ENCODE measurements around the gene SCAI.

Gene SCAI

DNA sequence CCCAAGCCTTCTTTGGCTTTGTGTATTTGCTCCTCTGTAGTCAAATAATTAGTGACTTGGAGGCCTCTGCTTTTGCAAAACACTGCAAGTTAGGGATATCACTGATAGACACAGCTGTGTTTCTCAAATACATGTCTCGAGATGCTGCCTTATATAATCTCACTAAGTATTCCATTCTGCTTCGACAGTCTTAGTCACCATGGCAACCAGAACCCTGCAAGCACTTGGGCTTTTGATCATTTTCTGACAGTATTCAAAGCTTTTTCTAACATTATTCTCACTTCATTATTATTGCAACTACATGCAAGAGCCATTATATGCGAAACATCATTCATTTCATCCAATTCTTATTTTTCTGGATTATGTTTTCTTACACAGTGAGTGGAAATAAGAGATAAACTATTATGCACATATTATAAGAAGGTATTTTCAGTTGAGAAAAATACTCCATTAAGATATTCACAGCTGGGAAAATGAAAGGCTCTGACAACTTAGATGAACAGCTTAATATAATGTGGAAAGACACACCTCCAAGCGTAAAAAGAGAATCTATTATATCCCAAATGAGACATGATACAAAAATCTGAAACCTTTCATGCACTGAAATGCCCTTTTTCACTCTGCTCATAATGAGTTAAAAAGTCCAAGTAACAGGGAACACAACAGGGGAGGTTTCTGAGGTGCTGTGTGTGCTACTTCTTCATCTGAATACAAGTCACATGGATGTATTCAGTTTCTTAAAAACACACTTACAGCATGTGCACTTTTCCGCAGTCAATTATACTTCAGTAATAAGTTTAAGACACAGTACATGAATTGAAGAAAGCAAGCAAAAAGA is 93.9 kb downstream of the SCAI start:
- TF ChIP-seq ZNF341 (tag by site-specific recombination; IDR thresholded peaks at IDR 0.05; ENCODE audit: low read depth) = no peak
- TF ChIP-seq SALL2 (tag by site-specific recombination; IDR thresholded peaks at IDR 0.05; ENCODE audit: borderline replicate concordance) = no peak
- TF ChIP-seq ZNF558 (tag by site-specific recombination; IDR thresholded peaks at IDR 0.05) = no peak
- TF ChIP-seq, protein P1, sequence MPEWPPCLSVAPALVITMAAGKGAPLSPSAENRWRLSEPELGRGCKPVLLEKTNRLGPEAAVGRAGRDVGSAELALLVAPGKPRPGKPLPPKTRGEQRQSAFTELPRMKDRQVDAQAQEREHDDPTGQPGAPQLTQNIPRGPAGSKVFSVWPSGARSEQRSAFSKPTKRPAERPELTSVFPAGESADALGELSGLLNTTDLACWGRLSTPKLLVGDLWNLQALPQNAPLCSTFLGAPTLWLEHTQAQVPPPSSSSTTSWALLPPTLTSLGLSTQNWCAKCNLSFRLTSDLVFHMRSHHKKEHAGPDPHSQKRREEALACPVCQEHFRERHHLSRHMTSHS (tag by site-specific recombination; IDR thresholded peaks at IDR 0.05) = no peak
- TF ChIP-seq, protein P2, sequence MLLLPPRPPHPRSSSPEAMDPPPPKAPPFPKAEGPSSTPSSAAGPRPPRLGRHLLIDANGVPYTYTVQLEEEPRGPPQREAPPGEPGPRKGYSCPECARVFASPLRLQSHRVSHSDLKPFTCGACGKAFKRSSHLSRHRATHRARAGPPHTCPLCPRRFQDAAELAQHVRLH (tag by site-specific recombination; IDR thresholded peaks at IDR 0.05) = no peak
- TF ChIP-seq ZNF530 (tag by site-specific recombination; IDR thresholded peaks at IDR 0.05; ENCODE audit: low read depth) = no peak
- TF ChIP-seq OVOL3 (tag by site-specific recombination; IDR thresholded peaks at IDR 0.05) = no peak
- no peak for TF ChIP-seq ZXDB (tag by site-specific recombination; IDR thresholded peaks at IDR 0.05)
- TF ChIP-seq, protein P3, sequence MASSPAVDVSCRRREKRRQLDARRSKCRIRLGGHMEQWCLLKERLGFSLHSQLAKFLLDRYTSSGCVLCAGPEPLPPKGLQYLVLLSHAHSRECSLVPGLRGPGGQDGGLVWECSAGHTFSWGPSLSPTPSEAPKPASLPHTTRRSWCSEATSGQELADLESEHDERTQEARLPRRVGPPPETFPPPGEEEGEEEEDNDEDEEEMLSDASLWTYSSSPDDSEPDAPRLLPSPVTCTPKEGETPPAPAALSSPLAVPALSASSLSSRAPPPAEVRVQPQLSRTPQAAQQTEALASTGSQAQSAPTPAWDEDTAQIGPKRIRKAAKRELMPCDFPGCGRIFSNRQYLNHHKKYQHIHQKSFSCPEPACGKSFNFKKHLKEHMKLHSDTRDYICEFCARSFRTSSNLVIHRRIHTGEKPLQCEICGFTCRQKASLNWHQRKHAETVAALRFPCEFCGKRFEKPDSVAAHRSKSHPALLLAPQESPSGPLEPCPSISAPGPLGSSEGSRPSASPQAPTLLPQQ (tag by site-specific recombination; IDR thresholded peaks at IDR 0.05) = no peak
- no peak for TF ChIP-seq ZNF629 (tag by site-specific recombination; IDR thresholded peaks at IDR 0.05)
- TF ChIP-seq TRIM28 (IDR thresholded peaks at IDR 0.05; ENCODE audit: borderline replicate concordance, low read length) = no peak
- TF ChIP-seq ZNF350 (tag by site-specific recombination; IDR thresholded peaks at IDR 0.05) = no peak
- no peak for TF ChIP-seq ZFP3 (tag by site-specific recombination; IDR thresholded peaks at IDR 0.05; ENCODE audit: low read depth)
- TF ChIP-seq ZBTB48 (tag by site-specific recombination; IDR thresholded peaks at IDR 0.05) = no peak
- TF ChIP-seq ZNF571 (tag by site-specific recombination; IDR thresholded peaks at IDR 0.05) = no peak
- TF ChIP-seq, protein P4, sequence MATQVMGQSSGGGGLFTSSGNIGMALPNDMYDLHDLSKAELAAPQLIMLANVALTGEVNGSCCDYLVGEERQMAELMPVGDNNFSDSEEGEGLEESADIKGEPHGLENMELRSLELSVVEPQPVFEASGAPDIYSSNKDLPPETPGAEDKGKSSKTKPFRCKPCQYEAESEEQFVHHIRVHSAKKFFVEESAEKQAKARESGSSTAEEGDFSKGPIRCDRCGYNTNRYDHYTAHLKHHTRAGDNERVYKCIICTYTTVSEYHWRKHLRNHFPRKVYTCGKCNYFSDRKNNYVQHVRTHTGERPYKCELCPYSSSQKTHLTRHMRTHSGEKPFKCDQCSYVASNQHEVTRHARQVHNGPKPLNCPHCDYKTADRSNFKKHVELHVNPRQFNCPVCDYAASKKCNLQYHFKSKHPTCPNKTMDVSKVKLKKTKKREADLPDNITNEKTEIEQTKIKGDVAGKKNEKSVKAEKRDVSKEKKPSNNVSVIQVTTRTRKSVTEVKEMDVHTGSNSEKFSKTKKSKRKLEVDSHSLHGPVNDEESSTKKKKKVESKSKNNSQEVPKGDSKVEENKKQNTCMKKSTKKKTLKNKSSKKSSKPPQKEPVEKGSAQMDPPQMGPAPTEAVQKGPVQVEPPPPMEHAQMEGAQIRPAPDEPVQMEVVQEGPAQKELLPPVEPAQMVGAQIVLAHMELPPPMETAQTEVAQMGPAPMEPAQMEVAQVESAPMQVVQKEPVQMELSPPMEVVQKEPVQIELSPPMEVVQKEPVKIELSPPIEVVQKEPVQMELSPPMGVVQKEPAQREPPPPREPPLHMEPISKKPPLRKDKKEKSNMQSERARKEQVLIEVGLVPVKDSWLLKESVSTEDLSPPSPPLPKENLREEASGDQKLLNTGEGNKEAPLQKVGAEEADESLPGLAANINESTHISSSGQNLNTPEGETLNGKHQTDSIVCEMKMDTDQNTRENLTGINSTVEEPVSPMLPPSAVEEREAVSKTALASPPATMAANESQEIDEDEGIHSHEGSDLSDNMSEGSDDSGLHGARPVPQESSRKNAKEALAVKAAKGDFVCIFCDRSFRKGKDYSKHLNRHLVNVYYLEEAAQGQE (tag by site-specific recombination; IDR thresholded peaks at IDR 0.05) = no peak
- no peak for TF ChIP-seq KLF7 (tag by site-specific recombination; IDR thresholded peaks at IDR 0.05; ENCODE audit: borderline replicate concordance)
- no peak for TF ChIP-seq ZNF664 (tag by site-specific recombination; IDR thresholded peaks at IDR 0.05)
- H3K36me3 ChIP-seq (ENCODE audit: control insufficient read depth in 2 of 2, insufficient read depth in 1 of 2, low read length in 2 of 2) = peaks cover 0 to 9% of the 10 kb centered on the region in 2 experiments; a peak in 2 of 3 replicates
- no peaks in the 10 kb centered on the region for H3K9me3 ChIP-seq (ENCODE audit: control insufficient read depth, insufficient read depth, low read depth, low read length)
- no peak overlapping the region for H3K27ac ChIP-seq (ENCODE audit: extremely low read depth, low read depth, low read length)
- no peak overlapping the region for H3K4me3 ChIP-seq (ENCODE audit: low read depth, low read length)
- POLR2A ChIA-PET = no interaction called here
- H3K4me1 ChIP-seq (ENCODE audit: control insufficient read depth, insufficient read depth, low read length) = no peaks in the 10 kb centered on the region
- CTCF ChIA-PET = interaction anchor here (0.6 to 1.1 kb wide), 3 partner anchors 24 to 272 kb away, joined by 4 to 6 read pairs (median 6); no protein-coding TSS in a partner anchor

DNA sequence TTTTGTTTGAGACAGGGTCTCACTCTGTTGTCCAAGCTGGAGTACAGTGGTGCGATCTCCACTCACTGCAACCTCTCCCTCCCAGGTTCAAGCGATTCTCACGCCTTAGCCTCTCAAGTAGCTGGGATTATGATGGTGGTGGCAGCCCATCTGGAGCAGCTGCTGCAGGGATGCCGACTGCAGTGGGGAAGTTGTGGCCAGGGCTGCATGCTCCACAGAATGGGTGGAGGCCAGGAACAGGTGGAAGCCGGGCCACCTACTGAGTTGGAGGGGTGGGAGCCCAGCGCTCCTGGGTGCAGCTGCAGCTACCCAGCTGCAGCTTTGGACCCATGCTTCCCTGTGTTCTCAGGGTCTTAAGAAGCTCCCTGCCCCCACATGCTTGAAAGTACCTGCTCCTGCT is 99.7 kb downstream of the SCAI start:
- ChIA-PET POLR2A (no interaction called here), CTCF (no interaction called here)
- no peaks in the 10 kb centered on the region for H3K9me3 ChIP-seq (ENCODE audit: control insufficient read depth, insufficient read depth, low read depth, low read length)
- H3K4me3 ChIP-seq (ENCODE audit: low read depth, low read length) = no peak overlapping the region
- H3K4me1 ChIP-seq (ENCODE audit: control insufficient read depth, insufficient read depth, low read length) = no peaks in the 10 kb centered on the region
- H3K36me3 ChIP-seq (ENCODE audit: control insufficient read depth in 2 of 2, insufficient read depth in 1 of 2, low read length in 2 of 2) = peaks cover 0 to 14% of the 10 kb centered on the region in 2 experiments; a peak in 2 of 3 replicates
- no peak overlapping the region for H3K27ac ChIP-seq (ENCODE audit: extremely low read depth, low read depth, low read length)
- no peak for TF ChIP-seq MZF1 (tag by site-specific recombination; IDR thresholded peaks at IDR 0.05; ENCODE audit: borderline replicate concordance)
- TF ChIP-seq, protein P5, sequence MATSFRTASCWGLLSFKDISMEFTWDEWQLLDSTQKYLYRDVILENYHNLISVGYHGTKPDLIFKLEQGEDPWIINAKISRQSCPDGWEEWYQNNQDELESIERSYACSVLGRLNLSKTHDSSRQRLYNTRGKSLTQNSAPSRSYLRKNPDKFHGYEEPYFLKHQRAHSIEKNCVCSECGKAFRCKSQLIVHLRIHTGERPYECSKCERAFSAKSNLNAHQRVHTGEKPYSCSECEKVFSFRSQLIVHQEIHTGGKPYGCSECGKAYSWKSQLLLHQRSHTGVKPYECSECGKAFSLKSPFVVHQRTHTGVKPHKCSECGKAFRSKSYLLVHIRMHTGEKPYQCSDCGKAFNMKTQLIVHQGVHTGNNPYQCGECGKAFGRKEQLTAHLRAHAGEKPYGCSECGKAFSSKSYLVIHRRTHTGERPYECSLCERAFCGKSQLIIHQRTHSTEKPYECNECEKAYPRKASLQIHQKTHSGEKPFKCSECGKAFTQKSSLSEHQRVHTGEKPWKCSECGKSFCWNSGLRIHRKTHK (tag by site-specific recombination; IDR thresholded peaks at IDR 0.05) = no peak
- no peak for TF ChIP-seq ZNF549 (tag by site-specific recombination; IDR thresholded peaks at IDR 0.05)
- no peak for TF ChIP-seq ZNF623 (tag by site-specific recombination; IDR thresholded peaks at IDR 0.05)
- TF ChIP-seq ZNF473 (tag by site-specific recombination; IDR thresholded peaks at IDR 0.05) = no peak
- TF ChIP-seq KLF1 (tag by site-specific recombination; IDR thresholded peaks at IDR 0.05) = no peak
- no peak for TF ChIP-seq ZNF654 (tag by site-specific recombination; IDR thresholded peaks at IDR 0.05; ENCODE audit: low read depth)
- TF ChIP-seq ZBTB21 (tag by site-specific recombination; IDR thresholded peaks at IDR 0.05) = no peak
- TF ChIP-seq ZNF571 (tag by site-specific recombination; IDR thresholded peaks at IDR 0.05) = no peak
- no peak for TF ChIP-seq ZNF677 (tag by site-specific recombination; IDR thresholded peaks at IDR 0.05)
- TF ChIP-seq ZNF624 (tag by site-specific recombination; IDR thresholded peaks at IDR 0.05) = no peak
- no peak for TF ChIP-seq ZNF837 (tag by site-specific recombination; IDR thresholded peaks at IDR 0.05)
